Fibroblast of mammary gland (primary cell): ENCODE measurements around the gene POFUT2.

Source experiments
- DNase-seq: peaks from one replicate; pipeline ENCODE4 v3.0.0-alpha.2; 2010; ENCODE audit warnings: low read depth
- H3K4me3 ChIP-seq: 2 replicates; pipeline ENCODE4 v1.5.1; 2011; ENCODE audit warnings: low read depth, mild to moderate bottlenecking, low read length, moderate library complexity; ENCODE audit not compliant: control insufficient read depth
- TF ChIP-seq, protein P1 (sequence below): conservative IDR thresholded peaks from 2 replicates; pipeline ENCODE4 v1.5.1; 2011; ENCODE audit warnings: low read depth, low read length, inconsistent platforms; ENCODE audit not compliant: control insufficient read depth, insufficient read depth

POFUT2 gene

DNA sequence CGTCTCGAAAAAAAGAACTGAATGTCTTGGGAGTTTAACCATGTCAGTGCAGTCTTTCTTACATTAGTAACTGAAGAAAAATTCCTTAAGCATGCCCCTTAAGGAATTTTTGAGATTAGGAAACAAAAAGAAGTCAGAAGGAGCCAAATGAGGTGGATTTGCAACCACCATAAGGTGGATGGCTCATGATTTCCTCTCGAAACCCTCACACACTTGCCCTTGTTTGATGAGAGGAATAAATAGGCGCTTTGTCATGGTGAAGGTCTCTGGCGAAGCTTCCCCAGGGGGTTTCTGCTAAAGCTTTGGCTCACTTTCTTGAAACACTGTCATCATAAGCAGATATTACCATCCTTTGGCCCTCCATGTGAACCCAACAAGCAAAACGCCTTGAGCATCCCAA lies 68.2 kb downstream of the POFUT2 start:
- no peak overlapping the region for H3K4me3 ChIP-seq
- DNase-seq = no peak
- TF ChIP-seq, protein P1, sequence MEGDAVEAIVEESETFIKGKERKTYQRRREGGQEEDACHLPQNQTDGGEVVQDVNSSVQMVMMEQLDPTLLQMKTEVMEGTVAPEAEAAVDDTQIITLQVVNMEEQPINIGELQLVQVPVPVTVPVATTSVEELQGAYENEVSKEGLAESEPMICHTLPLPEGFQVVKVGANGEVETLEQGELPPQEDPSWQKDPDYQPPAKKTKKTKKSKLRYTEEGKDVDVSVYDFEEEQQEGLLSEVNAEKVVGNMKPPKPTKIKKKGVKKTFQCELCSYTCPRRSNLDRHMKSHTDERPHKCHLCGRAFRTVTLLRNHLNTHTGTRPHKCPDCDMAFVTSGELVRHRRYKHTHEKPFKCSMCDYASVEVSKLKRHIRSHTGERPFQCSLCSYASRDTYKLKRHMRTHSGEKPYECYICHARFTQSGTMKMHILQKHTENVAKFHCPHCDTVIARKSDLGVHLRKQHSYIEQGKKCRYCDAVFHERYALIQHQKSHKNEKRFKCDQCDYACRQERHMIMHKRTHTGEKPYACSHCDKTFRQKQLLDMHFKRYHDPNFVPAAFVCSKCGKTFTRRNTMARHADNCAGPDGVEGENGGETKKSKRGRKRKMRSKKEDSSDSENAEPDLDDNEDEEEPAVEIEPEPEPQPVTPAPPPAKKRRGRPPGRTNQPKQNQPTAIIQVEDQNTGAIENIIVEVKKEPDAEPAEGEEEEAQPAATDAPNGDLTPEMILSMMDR = no peak

DNA sequence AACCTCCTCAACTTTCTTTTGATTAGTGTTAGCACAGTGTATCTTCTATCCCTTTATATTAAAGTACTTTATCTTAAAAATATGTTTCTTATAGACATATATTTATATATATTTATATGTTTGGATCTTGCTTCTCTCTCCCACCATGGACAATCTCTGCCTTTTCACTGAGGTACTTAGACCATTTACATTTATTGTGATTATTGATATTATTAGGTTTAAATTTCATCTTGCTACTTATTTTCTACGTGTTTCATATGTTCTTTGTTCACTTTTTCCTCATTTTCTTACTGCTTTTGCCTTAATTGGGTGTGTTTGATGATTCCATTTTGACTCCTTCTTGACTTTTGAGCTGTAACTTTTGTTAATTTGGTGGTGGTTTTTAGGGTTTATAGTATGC lies 70.7 kb downstream of the POFUT2 start:
- TF ChIP-seq, protein P1 = no peak
- H3K4me3 ChIP-seq = no peak overlapping the region
- no peak for DNase-seq

DNA sequence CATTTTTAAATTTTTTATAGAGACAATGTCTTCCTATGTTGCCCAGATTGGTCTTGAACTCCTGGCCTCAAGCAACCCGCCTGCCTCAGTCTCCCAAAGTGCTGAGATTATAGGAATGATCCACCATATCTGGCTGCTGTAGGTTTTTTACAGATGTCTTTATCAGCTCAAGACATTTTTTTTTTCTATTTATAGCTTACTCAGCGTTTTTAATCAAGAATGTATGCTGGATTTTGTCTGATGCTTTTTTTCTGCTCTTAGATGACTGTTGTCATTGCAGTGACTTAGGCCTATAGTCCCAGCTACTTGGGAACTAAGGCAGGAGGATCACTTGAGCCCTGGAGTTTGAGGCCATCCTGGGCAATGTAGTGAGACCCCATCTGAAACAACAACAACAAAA lies 72.5 kb downstream of the POFUT2 start:
- no peak for DNase-seq
- TF ChIP-seq, protein P1 = no peak
- H3K4me3 ChIP-seq = no peak overlapping the region
